Type B pancreatic cell (in vitro differentiated cells): ENCODE results near the gene SNN. TPM values are rescaled to one million over a fixed set of nuclear protein-coding genes. Genes with fewer than 3 reads are reported as not detected.

Source experiments
- DNase-seq: peaks from one replicate; pipeline ENCODE4 v3.0.0; 2021; ENCODE audit warnings: mixed read lengths; ENCODE audit not compliant: unreplicated experiment; ENCODE audit errors: extremely low spot score
- H3K27ac Mint-ChIP-seq: 2 replicates; pipeline ENCODE4 v1.8.0; 2021; ENCODE audit warnings: mild to moderate bottlenecking, mixed read lengths
- H3K27me3 Mint-ChIP-seq: 2 replicates; pipeline ENCODE4 v1.8.0; 2021; ENCODE audit warnings: mixed read lengths
- H3K36me3 Mint-ChIP-seq: 2 replicates; pipeline ENCODE4 v1.8.0; 2021; ENCODE audit warnings: mixed read lengths
- H3K4me1 Mint-ChIP-seq: one replicate; pipeline ENCODE4 v1.8.0; 2021; ENCODE audit warnings: mixed read lengths; ENCODE audit not compliant: unreplicated experiment
- H3K4me3 Mint-ChIP-seq: 2 replicates; pipeline ENCODE4 v1.8.0; 2021; ENCODE audit warnings: mild to moderate bottlenecking, mixed read lengths
- H3K9me3 Mint-ChIP-seq: 2 replicates; pipeline ENCODE4 v1.8.0; 2021; ENCODE audit warnings: mixed read lengths
- total RNA-seq: library from RNA; stranded (reverse); gene quantifications from 2 replicates; pipeline ENCODE4 v1.2.1, GENCODE V29; 2021; ENCODE audit warnings: low replicate concordance
- TF ChIP-seq, protein P1 (sequence below): fragments of 200-600 bp; sonication (generic); conservative IDR thresholded peaks from 2 replicates; pipeline ENCODE4 v1.5.0; 2021; ENCODE audit warnings: antibody characterized with exemption, mild to moderate bottlenecking

SNN gene
- total RNA-seq, 1 donor from 2014 or later, result 44.0 TPM

GRCh38 chr16:11665071-11665491, 3.2 kb upstream of the SNN start:
- H3K36me3 Mint-ChIP-seq, result no peaks in the 10 kb centered on the region
- H3K27ac Mint-ChIP-seq, result peak overlapping the region; percentile 49
- peaks cover 19% of the 10 kb centered on the region for H3K4me1 Mint-ChIP-seq
- TF ChIP-seq, protein P1, sequence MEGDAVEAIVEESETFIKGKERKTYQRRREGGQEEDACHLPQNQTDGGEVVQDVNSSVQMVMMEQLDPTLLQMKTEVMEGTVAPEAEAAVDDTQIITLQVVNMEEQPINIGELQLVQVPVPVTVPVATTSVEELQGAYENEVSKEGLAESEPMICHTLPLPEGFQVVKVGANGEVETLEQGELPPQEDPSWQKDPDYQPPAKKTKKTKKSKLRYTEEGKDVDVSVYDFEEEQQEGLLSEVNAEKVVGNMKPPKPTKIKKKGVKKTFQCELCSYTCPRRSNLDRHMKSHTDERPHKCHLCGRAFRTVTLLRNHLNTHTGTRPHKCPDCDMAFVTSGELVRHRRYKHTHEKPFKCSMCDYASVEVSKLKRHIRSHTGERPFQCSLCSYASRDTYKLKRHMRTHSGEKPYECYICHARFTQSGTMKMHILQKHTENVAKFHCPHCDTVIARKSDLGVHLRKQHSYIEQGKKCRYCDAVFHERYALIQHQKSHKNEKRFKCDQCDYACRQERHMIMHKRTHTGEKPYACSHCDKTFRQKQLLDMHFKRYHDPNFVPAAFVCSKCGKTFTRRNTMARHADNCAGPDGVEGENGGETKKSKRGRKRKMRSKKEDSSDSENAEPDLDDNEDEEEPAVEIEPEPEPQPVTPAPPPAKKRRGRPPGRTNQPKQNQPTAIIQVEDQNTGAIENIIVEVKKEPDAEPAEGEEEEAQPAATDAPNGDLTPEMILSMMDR, result no peak
- H3K4me3 Mint-ChIP-seq, result no peak overlapping the region
- H3K9me3 Mint-ChIP-seq, result no peaks in the 10 kb centered on the region
- DNase-seq, result no peak
- H3K27me3 Mint-ChIP-seq, result no peaks in the 10 kb centered on the region

DNA sequence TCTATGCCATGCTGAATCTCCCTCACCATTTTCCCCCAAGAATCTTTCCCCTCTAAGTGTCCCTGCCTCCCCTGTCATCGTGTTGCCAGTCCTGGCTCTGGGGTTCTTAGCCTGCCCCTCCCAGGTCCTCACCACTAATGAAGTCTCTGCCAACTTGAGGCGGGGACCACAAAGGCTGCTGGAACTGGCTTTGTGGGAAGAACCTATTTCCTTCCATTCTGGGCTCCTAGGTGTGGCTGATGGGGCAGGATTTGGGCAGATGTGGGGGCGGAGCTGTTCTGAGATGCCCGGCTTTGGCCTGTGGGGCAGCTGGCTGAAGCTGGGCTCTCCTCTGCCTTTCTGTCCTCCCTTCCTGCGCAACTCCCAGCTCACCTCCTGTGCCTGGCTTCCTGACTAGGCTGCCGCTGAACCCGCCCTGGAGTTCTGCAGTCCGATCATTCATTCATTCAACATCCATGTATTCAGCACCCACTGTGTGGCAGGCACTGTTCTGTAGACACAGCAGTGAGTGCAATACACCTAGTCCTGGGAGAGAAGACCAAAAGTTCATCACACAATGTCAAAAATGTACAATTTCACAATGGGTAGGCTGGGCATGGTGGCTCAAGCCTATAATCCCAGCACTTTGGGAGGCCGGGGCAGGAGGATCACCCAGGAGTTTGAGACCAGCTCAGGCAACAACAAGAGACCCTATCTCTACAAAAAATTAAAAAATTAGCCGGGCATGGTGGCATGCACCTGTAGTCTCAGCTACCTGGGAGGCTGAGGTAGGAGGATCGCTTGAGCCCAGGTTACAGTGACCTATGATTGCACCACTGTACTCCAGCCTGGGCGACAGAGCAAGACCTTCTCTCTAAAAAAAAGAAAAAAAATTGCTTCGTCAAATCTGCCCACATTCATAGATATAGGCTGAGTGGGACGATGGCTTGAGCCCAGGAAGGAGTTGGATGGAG, 1.9 kb upstream of the SNN start:
- Mint-ChIP-seq H3K27ac (peak overlapping the region; percentile 70), H3K36me3 (no peaks in the 10 kb centered on the region), H3K9me3 (no peaks in the 10 kb centered on the region), H3K4me3 (peak overlapping the region; percentile 83), H3K4me1 (peaks cover 25% of the 10 kb centered on the region), H3K27me3 (no peaks in the 10 kb centered on the region)
- no peak for DNase-seq
- TF ChIP-seq, protein P1, result no peak

DNA sequence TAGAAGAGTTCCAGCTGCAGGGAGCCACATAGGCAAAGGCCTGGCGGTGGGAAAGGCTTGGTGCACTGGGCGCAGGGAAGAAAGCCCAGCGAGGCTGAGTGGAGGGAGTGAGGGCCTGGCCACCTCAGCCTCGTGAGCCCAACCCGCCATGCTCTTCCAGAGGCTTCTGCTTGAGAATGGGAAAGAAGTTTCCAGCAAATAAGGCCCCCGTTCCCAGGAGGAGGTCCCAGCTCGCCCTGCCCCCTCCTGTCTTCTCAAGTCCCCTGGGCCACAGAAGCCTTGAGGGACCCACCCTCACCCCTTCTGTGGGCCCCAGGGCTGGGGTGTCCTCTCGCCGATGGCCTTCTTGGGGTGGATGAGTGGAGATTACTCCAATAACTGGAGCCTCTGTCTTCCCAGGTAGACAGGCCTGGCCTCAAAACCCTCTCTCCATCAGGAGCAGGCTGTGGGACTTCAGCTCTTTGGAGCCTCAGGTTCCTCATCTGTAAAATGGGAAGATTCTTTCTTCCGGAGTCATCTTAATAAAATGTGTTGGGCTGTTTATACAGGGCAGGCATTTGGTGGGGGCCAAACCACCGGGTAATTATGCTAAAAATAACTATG, 933 bp upstream of the SNN start:
- DNase-seq, result no peak
- H3K36me3 Mint-ChIP-seq, result no peaks in the 10 kb centered on the region
- H3K4me1 Mint-ChIP-seq, result peaks cover 25% of the 10 kb centered on the region
- H3K27ac Mint-ChIP-seq, result peak overlapping the region; percentile 70
- H3K4me3 Mint-ChIP-seq, result peak overlapping the region; percentile 83
- no peaks in the 10 kb centered on the region for H3K9me3 Mint-ChIP-seq
- TF ChIP-seq, protein P1, result no peak
- no peaks in the 10 kb centered on the region for H3K27me3 Mint-ChIP-seq

GRCh38 chr16:11668623-11669379, 546 bp downstream of the SNN start:
- Mint-ChIP-seq H3K4me1 (peaks cover 25% of the 10 kb centered on the region), H3K27ac (no peak overlapping the region), H3K4me3 (peak overlapping the region; percentile 88), H3K27me3 (no peaks in the 10 kb centered on the region), H3K9me3 (no peaks in the 10 kb centered on the region), H3K36me3 (no peaks in the 10 kb centered on the region)
- TF ChIP-seq, protein P1, result no peak
- DNase-seq, result no peak

GRCh38 chr16:11669380-11670146, 1.3 kb downstream of the SNN start:
- no peak for DNase-seq
- peak overlapping the region; percentile 88 for H3K4me3 Mint-ChIP-seq
- H3K36me3 Mint-ChIP-seq, result no peaks in the 10 kb centered on the region
- H3K9me3 Mint-ChIP-seq, result no peaks in the 10 kb centered on the region
- no peaks in the 10 kb centered on the region for H3K27me3 Mint-ChIP-seq
- TF ChIP-seq, protein P1, result no peak
- H3K4me1 Mint-ChIP-seq, result peaks cover 20% of the 10 kb centered on the region
- H3K27ac Mint-ChIP-seq, result peak overlapping the region; percentile 48
